CD4-positive, alpha-beta T cell treated with Interleukin-21 for 1 hour (primary cell): ENCODE data around the gene ZYG11B.
"Not testable (repeated sequence)": the region's sequence is repeated elsewhere in the genome, so short reads cannot be mapped to it uniquely, and the experiment has no call there.

Experiments used
- DNase-seq: peaks from one replicate; pipeline ENCODE4 v3.0.0-alpha.2; 2020

ZYG11B gene

GRCh38 chr1:52856026-52856425 is 129.8 kb downstream of the ZYG11B start:
- DNase-seq, result no peak

DNA sequence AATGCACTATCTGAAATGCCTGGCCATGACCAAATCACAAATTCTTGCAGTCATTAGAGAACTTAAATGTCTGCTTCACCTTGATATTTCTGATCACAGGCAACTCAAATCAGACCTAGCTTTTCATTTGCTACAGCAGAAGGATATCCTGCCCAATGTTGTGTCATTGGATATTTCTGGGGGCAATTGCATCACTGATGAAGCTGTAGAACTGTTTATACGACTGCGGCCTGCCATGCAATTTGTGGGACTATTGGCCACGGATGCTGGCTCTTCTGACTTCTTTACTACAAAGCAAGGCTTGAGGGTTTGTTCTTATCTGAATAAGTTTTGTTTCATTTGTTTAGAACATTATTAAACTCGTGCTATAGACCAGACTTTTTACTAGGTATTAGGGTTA is 131.2 kb downstream of the ZYG11B start:
- DNase-seq, result no peak

DNA sequence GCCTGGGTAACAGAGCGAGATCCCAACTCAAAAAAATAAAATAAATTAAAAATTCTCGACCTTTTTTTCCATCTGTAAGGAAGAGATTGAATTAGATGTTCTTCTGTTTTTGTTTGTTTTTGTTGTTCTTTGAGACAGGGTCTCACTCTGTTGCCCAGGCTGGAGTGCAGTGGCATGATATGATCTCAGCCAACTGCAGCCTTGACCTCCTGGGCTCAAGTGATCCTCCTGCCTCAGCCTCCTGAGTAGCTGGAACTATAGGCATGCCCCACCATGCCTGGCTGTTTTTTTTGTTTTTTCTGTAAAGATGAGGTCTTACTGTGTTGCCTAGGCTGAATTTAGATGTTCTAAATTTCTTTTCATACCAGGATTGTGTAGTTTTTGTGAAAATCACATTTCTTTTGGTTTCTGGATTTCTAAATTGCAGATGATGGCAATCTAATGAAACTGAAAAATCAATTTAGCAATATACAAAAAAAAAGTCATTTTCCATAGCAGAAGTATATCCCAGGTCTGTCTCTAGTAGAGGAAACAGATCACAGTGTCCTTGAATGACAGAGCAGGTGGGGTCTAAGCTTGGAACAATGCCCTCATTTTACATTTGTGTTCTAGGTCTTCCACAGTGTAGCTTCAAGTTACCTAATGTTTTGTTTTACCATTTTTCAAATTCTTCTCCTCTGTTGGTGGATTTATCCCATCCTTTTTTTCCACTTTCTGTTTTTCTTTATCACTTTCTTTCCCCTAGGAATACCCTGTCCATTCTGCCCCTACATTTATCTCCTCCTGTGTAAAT is 136.6 kb downstream of the ZYG11B start:
- DNase-seq, result no peak

GRCh38 chr1:52867087-52867863 is 141.0 kb downstream of the ZYG11B start:
- no peak for DNase-seq

DNA sequence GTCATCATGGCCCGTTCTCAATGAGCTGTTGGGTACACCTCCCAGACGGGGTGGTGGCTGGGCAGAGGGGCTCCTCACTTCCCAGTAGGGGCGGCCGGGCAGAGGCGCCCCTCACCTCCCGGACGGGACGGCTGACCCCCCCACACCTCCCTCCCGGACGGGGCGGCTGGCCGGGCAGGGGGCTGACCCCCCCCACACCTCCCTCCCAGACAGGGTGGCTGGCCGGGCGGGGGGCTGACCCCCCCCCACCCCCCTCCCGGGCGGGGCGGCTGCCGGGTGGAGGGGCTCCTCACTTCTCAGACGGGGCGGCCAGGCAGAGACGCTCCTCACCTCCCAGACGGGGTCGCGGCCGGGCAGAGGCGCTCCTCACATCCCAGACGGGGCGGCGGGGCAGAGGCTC is 143.5 kb downstream of the ZYG11B start:
- not testable (repeated sequence) for DNase-seq

GRCh38 chr1:52876843-52877242 is 150.6 kb downstream of the ZYG11B start:
- DNase-seq, result no peak
